ENCODE results near the gene CCDC12. TPM values are rescaled to one million over a fixed set of nuclear protein-coding genes. Genes with fewer than 3 reads are reported as not detected.

The CCDC12 gene
- total RNA-seq, 1 donor from 2014 or later: 39.6 TPM

DNA sequence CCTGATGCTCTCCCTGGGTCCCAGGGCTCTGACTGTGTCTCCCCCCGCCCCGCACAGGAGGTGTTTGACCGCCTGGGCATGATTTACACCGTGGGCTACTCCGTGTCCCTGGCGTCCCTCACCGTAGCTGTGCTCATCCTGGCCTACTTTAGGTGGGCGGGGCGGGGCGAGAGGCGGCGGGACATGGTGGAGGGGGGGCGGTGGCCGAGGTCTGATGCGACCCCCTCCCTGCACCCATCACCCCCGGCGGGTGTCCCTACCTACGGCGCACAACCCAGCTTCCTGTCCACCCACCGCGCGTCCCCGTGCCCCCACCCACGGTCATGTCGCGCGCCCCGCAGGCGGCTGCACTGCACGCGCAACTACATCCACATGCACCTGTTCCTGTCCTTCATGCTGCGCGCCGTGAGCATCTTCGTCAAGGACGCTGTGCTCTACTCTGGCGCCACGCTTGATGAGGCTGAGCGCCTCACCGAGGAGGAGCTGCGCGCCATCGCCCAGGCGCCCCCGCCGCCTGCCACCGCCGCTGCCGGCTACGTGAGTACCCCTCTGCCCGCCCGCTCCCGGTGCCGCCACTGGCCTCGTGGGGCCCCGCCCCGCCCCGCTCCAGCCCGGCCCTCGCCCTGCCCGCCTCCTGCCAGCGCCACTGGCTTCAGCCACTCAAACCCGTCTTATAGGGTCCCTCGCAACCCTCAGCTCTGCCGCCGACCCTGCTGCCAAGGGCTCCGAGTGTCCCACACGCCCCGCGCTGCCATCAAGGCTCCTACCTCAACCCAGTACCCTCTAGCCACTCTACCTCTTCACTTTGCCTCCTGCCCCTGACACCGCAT, 78.0 kb downstream of the CCDC12 start:
- no peak for DNase-seq (ENCODE audit: extremely low read depth, low read depth, low spot score)

DNA sequence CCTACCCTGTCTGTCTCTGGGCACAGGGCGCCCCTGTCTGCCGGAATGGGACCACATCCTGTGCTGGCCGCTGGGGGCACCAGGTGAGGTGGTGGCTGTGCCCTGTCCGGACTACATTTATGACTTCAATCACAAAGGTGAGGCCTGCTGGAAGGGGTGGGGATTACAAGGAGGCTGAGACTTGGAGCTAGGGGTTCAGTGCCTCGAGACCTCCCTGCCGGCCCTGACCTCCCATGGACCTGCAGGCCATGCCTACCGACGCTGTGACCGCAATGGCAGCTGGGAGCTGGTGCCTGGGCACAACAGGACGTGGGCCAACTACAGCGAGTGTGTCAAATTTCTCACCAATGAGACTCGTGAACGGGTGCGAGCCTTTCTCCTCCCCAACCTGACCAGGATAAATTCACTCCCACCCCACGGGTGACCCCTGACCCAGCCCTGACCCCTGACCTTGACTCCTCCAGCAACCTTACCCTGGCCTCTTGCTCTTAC, 78.7 kb downstream of the CCDC12 start:
- no peak for DNase-seq (ENCODE audit: extremely low read depth, low read depth, low spot score)

DNA sequence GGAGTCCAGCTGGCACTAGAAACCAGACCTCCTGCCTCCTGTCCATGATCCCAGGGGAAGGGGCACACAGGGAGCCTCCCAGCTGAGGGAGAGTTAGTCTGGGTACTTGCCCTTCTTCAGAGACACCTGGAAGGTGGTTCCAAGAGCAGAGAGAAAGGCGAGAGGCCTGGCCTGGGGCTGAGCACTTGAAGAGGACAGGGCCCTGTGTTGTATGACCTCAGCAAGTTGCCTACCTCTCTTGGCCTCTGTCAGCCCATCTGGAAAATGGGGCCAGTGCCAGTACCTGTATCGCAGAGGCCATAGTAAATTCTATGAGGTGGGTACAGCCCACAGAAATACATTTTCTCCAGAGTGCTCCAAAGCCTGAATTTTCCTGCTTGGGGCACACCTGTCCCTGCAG, 79.5 kb downstream of the CCDC12 start:
- no peak for DNase-seq (ENCODE audit: extremely low read depth, low read depth, low spot score)

DNA sequence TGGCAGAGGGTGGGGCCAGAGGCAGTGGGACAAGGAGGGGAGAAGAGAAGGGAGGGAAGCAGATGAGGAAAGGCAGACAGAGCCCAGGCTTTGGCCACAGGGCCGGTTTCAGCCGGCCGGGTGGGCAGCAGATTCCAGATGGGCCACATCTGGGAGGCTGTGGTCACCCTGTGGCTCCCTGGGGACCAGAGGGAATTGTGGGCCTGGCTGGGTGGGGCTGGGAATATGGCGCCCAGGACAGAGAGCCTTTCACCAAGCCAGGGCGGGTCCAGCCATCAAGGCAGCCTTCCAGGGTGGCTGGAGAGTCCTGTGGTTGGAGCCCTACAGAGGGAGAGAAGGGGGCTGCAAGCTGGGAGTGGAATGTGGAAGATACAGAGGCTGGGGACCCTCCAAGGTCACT, 80.2 kb downstream of the CCDC12 start:
- no peak for DNase-seq (ENCODE audit: extremely low read depth, low read depth, low spot score)

- DNase-seq (ENCODE audit: extremely low read depth, low read depth, low spot score): no peak
Measured at GRCh38 chr3:46895761-46896160, 80.8 kb downstream of the CCDC12 start.

DNA sequence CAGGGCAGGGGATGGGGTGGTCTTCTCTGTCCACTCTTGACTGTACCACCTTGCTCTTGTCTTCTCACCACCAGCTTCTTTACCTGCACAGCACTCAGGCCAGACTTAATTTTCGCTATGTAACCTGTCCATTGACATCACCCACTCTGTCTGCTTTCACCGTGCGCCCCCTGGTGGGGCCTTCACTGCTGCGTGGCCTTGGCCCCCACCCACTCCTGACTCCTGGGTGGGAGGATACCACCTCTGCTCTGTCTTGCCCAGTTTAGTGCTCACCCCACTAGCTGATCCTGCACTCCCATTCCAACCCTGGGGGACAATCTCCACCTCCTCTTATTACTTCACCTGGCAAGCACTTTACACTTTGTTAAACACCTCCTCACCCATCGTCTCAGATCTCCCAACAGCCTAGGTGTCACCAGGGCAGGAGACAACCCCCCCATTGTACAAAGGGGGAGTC, 81.3 kb downstream of the CCDC12 start:
- no peak for DNase-seq (ENCODE audit: extremely low read depth, low read depth, low spot score)

DNA sequence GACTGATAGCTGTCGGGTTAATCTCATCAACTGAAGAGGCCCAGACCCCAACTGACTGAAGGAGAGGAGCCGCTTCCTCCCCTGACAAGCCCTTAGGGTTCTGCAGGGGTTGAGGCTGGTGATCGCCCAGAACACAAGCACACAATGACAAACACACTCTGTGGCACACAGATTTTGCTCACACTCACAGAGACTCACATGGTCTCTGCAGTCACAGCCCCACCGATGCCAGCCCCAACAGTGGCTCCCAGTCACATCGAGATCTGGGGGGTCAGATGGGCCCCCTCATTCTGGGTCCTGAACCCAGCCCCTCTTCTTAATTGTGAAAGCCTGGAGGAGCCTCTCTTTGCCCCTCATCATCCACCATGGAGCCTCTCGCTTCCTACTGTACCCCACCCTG, 82.3 kb downstream of the CCDC12 start:
- DNase-seq (ENCODE audit: extremely low read depth, low read depth, low spot score): no peak

DNA sequence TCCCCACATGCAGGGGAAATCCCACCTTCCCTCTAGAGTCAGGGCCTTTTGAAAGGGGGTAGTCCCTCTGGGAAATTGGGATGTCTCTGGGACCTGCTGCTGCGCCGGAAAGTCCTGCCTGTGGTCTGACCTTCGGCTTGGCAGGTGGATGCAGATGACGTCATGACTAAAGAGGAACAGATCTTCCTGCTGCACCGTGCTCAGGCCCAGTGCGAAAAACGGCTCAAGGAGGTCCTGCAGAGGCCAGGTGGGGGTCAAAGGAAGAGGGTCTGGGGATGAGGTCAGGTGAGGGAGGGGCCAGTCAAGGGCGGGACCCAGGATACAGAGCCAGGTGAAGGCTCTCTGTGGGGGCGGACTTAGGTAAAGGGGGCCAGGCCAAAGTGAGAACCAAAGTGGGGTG, 82.8 kb downstream of the CCDC12 start:
- no peak for DNase-seq (ENCODE audit: extremely low read depth, low read depth, low spot score)

- DNase-seq (ENCODE audit: extremely low read depth, low read depth, low spot score): no peak
Measured at GRCh38 chr3:46893146-46893748, 83.3 kb downstream of the CCDC12 start.

DNA sequence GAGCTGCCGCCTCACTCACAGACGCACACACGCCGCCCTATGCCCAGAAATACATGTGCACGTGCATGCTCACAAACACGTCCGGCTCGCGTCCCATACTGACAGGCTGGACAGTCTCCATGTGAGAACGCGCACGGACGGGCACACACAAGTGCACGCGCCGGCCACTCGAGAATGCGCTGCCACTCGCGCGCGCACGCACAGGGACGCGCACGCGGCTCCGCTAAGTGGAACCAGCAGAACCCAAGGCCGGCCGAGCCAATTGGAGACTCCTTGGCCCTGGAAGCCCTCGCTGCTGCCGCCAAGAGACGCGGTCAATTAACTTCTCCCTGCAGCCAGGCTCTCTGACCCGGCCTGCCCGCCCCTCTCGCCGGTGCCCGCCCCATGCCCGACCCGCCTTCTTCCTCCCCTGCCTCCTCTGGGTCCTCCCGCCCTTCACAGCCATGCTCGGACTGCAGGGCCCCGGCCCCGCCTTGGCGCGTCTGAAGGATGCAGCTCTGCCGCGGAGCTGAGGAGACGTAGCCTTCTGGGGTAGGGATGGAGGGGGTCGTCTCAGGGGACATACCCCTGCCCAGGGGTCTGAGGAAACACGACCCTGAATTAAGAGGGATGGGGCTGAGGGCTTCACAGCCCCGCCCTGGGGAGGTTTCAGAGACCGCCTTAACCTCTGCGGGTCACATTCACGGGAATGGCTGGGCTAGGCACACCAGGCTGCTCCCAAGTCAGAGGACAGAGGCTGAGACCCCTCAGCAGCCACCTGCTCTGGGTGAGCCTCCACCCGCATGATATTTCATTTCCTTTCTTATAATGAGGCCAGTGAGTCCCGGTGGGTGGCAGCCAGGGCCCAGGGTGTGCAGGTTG, 84.0 kb downstream of the CCDC12 start:
- no peak for DNase-seq (ENCODE audit: extremely low read depth, low read depth, low spot score)

DNA sequence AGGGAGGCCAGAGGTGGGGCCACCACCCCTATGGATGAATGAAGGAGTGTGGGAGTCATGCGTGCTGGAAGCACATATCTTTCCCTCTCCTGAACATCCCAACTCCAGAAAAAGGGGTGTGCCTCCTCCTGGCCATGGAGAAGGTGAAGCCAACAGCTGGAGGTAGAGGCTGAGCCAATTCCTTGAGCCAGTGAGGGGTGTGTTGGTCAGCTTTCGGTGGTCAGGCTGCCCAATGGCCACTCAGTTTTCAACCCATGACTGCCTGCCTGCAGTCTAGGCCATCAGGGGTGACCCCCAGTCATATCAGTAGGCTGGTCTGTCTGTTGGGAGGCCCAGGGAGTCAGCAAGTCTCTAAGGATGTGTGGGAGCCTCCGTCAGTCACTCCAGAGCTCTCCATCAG, 85.4 kb downstream of the CCDC12 start:
- no peak for DNase-seq (ENCODE audit: extremely low read depth, low read depth, low spot score)

DNA sequence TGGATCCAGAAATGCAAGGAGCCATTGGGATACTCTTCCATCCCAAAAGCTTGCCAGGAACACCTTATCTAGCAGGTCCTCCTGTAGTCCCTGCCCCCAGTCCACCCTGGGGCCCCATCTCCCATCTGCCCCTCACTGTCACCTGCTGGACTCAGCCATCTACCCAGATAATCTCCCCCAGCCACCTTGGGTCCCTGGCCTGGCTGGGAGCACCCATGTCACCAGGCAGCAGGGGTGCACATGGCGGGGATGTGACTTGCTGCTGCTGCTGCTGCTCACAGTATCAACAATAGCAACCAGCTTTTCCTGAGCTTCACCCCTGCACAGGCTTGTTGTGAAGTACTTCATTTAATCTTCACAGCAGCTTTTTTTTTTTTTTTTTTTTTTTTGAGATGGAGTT, 86.4 kb downstream of the CCDC12 start:
- DNase-seq (ENCODE audit: extremely low read depth, low read depth, low spot score): no peak

DNA sequence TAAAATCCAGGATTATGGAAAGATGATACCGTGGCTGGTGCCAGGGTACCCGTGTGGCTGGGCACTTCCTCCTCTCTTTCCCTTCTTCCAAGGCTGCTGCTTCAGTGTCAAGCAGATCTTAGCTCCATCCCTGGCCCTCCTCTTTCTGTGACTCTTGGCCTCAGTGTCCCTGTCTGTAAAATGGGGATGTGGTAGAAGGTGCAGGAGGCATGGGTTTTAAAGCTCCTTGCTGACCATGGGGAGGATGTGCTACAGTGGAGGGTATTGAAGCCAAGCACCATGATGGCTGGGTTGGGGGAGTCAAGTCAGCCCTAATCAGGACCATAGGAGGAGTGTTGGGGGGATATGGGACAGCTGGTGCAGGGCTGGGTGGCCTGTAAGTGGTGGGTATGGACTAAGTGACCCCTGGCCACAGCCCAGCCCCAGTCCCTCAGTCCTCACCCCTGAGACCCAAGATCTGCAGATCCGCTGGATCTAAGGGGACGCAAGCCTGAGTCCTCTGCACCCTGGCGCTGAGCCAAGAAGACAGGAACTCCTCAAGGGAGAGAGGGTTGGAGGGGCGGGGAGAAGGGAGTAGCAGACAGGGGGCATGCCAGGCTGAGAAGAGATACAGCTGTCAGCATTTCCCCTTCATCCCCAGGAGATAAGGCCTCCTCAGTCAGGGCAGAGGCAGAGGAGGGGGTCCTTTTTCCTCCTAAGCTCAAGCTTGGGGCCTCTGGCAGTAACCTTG, 87.0 kb downstream of the CCDC12 start:
- no peak for DNase-seq (ENCODE audit: extremely low read depth, low read depth, low spot score)

DNA sequence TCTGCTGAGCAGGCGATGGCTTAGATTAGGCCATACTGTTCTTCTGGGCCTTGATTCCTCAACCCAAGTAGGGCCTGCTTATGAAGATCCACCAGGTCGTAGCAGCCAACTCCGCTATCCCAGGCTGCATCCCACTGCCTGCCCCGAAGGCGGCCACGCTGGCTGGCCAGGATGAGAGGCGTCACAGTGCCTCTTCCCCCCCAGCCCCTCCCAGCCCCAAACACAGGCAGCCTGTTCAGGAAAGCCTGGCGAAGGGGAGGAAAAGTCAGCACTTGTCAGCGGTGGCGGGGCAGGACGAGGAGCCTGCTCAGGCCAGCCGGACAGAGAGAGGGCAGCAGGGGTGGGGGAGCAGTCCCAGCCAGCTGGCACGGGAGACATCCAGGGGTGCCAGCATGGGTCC, 87.8 kb downstream of the CCDC12 start:
- DNase-seq (ENCODE audit: extremely low read depth, low read depth, low spot score): no peak

DNA sequence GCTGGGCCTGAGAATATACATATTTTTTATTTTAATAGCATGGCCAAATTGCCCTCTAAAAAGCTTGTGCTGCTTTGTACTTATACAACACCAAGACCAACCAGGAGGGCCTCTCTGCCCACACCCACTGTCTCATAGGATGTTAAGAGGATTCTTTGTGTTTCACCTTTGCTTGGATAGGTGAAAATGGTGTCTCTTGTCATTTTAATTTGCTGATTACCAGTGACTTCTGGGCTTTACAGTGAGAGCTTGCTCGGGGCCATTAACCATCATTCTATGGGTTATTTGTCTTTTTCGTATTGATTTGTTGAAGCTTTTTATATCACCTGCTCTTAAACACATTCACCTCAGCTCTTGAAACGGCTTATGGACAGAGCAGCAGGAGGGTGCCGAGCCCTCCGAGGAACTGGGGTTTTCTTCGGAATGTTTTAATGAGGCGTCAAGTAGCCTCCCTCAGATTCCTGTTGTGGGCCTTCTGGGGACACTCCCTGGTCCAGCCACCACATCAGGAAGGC, 88.5 kb downstream of the CCDC12 start:
- DNase-seq (ENCODE audit: extremely low read depth, low read depth, low spot score): no peak

DNA sequence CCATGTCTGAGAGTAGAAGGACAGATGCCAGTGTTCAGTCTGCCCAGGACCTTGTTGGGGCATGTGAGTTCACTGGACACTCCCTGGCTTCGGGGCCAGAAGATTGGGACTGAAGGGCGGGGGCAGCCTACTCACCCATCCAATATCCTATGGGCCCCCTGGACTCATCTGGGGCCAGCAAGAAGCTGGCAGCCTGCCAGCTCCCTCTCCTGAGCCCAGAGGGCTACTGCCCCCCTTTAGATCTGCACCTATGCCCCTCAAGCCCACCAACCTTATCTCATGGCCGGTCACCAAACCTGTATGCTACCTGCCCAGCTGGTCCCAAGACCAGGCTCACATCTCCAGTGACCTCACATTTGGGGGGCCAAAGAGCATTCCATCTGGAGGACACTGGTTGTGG, 90.9 kb downstream of the CCDC12 start:
- DNase-seq (ENCODE audit: extremely low read depth, low read depth, low spot score): no peak

GRCh38 chr3:46884929-46885328, 91.6 kb downstream of the CCDC12 start:
- DNase-seq (ENCODE audit: extremely low read depth, low read depth, low spot score): no peak

GRCh38 chr3:46884427-46884826, 92.1 kb downstream of the CCDC12 start:
- DNase-seq (ENCODE audit: extremely low read depth, low read depth, low spot score): no peak

DNA sequence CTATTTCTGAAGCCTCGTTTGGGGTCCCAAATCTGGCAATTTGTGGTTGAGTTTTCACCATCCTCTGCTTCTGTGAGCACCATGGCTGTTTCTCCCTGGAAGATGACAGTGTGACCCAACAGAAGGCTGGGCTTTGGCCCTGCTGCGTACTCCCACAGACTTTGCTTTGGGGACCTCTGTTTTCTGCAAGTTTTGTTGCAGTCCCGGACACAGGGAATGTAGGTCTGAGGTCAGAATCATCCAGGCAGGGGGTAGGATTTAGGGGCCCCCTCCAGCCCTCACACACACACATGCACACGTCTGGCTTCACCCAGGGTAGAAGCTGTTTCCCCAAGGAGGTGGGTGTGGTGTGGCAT, 92.7 kb downstream of the CCDC12 start:
- no peak for DNase-seq (ENCODE audit: extremely low read depth, low read depth, low spot score)

- no peak for DNase-seq (ENCODE audit: extremely low read depth, low read depth, low spot score)
Measured at GRCh38 chr3:46883054-46883829, 93.3 kb downstream of the CCDC12 start.

Measured in glomerular endothelial cell (primary cell).